GM18907 (cell line): ENCODE measurements around the gene ASTN2.

ENCODE experiments used
- ATAC-seq: cut with Tn5 transposase; IDR thresholded peaks from one replicate; pipeline ENCODE4 v1.9.1; 2021; ENCODE audit warnings: mild to moderate bottlenecking, moderate library complexity; ENCODE audit not compliant: unreplicated experiment

The ASTN2 gene

DNA sequence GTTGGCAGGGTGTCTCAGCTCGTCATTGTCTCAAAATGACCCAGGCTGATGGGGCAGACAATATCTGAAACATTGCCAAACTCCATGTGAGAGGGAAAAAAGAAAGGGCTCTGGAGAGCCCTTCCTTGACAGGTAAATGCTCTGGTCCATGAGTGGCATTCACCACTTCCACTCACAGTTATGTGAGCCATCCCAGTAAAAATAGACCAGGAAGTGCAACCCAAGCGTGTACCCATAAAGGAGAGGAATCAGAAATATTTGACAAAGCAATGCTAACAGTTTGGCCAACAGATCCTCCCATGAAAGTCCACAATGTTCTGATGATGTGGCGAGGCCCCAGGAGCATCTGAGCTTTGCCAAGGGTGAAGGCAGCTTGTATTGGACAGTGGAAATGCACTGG, 49.4 kb downstream of the ASTN2 start:
- no peak for ATAC-seq

GRCh38 chr9:117363006-117363405, 51.9 kb downstream of the ASTN2 start:
- no peak for ATAC-seq

DNA sequence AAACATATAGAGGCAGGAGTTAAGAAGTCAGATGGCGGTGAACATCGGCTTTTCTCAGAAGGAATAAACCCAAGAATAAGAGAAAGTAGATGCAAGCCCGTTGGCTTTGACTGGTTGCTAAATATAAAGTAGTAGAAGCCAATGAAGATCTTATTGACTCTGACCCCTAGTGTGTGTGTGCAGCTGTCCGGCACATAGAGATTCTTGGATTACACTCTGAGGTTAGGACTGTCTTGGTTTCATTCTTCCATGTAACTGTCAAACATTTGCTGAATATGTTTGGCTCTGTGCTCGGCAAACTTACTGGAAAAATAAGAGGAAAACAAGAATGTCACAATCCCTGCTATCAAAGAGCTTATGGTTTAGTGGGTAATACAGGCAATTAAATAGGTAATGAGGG, 54.9 kb downstream of the ASTN2 start:
- no peak for ATAC-seq

GRCh38 chr9:117355542-117355941, 59.3 kb downstream of the ASTN2 start:
- ATAC-seq = no peak

- no peak for ATAC-seq
These were observed 59.9 kb downstream of the ASTN2 start for GRCh38 chr9:117354997-117355396.

- ATAC-seq = no peak
These were observed 60.5 kb downstream of the ASTN2 start for GRCh38 chr9:117354244-117354847.

- no peak for ATAC-seq
These were observed 69.8 kb downstream of the ASTN2 start for GRCh38 chr9:117344892-117345660.

DNA sequence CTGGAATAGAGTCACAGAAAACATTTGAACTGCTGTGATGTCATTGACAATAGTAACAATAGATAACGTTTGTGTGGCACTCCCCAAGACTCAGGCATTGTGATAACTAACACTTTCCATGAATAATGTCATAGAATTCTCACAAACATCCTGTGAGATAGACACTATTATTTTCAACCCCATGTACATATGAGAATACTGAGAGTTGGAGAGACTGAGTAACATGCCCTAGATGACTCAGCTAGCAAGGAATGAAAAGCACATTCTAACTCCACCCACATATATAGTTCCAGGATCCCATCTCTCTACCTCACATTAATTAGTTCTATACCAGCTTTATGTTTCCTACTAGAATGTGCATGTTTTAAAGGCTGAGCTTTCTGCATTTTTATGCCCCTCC, 71.4 kb downstream of the ASTN2 start:
- ATAC-seq = no peak

DNA sequence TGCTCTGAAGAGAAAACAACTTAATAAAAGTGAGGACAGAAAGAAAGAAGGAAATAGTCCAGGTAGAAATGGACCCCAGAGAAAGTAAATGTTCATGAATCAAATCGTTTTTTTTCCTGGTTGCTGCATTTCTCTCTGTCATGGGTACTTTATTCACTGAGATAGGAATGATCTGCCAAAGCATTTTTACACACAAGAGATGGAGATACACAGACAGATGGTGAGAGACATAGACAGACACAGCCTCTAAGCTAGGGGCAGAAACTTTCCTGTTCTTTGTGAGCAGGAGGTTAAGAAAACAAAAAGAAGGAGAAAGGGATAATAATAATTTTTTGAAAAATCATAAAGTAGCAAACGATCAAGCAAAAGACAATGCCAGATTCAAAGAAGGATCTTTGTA, 73.7 kb downstream of the ASTN2 start:
- ATAC-seq = no peak

- ATAC-seq = no peak
These were observed 74.4 kb downstream of the ASTN2 start for GRCh38 chr9:117340422-117340821.

GRCh38 chr9:117335837-117336433, 78.9 kb downstream of the ASTN2 start:
- no peak for ATAC-seq

DNA sequence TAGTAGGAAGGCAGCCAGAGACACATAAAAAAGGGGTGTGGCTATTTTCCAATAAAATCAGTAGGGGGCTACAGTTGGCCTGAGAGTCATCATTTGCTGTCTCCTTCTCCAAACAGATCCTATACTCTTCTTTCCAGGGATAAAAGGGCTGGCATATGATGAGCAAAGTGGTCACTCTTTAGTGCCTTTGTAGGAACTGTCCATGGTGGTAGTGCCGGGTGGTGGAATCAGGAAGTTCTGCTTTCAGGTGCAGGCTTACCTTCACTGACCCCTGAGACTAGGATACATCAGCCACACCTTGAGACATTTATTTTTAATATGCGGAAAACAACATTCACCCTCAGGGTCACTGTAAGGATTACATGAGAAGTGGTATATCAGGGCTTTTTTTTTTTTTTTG, 80.8 kb downstream of the ASTN2 start:
- ATAC-seq = no peak

DNA sequence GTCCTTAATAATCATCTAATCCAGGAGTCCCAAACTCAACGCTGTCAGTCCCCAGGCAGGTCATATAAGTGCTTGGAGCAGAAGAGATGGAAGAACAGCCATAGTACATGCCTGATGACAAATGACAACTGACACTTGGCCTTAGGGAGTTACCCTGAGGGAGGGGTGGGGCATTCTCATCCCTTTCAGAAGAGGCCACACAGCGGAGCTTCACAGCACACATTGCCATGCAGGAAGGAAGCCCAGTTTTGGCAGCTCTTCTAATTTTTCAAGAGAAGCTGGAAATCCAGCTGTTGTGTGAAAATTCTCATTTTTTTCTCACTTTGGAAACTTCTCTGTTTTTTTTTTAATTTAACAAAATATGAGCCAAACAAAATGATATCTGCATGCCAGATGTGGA, 89.0 kb downstream of the ASTN2 start:
- no peak for ATAC-seq

DNA sequence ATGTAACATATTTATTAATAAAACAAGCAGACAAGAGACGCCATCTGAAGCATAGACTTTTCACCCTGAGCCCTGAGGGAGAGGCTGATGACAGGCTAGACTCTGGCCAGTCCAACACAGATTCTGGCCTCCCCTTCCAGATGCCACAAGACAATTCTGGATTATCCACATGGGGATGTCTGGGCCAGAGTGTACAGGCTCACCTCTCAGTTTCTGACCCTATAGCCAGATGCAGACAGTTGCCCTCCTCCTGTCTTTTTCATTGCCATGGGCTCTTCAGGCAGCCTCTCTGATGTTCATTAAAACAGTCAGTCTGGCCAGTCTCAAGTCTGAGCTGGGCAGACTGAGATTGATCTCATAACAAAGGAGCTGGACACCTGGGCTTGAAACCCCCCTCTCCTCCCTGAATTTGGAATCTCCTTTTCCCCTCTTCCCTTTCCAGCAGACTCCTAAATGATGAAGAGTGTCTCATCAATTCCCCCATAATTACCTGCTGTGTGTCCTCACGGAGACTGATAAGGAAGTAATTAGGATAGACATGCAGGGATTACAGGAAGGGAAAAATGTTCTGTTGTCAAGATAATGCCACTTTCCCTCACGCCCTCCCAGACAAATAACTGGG, 89.6 kb downstream of the ASTN2 start:
- no peak for ATAC-seq

DNA sequence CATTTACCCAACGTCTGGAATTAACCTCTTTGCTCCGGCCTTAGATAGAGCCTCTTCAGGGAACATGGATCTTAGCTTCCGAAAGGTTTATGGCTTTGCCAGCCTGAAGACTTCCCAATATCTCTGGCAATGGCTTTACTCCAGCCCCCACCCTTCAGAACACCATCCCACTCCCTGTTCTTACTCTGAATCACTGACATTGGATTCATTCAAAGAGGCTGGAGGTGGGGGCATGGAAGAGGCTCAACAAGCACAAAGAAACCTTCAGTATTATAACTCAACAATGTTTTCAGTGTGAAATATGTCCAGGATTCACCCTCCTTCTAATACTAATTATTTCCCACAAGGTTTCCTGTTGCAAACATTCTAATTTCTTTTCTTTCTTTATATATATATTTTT, 91.5 kb downstream of the ASTN2 start:
- ATAC-seq = no peak

- ATAC-seq = no peak
These were observed 97.7 kb downstream of the ASTN2 start for GRCh38 chr9:117317192-117317591.

- no peak for ATAC-seq
These were observed 99.6 kb downstream of the ASTN2 start for GRCh38 chr9:117315236-117315635.

GRCh38 chr9:117313989-117314388, 100.9 kb downstream of the ASTN2 start:
- ATAC-seq = no peak

GRCh38 chr9:117307701-117308100, 107.2 kb downstream of the ASTN2 start:
- no peak for ATAC-seq

- no peak for ATAC-seq
These were observed 108.8 kb downstream of the ASTN2 start for GRCh38 chr9:117306032-117306431.

DNA sequence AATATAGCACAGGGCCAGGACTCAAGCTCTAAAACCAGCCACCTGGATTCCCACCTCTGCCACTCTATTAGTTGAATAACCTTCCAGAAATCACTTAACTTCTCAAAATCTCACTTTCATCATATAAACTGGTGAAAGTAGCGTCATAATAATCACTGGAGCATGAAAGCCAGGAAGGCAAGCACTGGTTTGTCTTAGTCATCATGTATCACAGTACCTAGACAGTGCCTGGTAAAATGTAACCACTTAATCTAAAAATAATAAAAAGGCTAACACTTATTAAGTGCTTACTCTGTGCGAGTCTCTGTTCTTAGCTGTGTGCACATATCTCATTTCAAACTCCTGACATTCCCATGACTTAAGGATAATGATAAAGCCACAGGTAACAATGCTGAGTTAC, 109.4 kb downstream of the ASTN2 start:
- ATAC-seq = no peak

GRCh38 chr9:117304549-117304948, 110.3 kb downstream of the ASTN2 start:
- no peak for ATAC-seq
